Neural crest cell (in vitro differentiated cells): Measurements from ENCODE around the gene CYP26B1. TPM values are rescaled to one million over a fixed set of nuclear protein-coding genes. Genes with fewer than 3 reads are reported as not detected.

ENCODE experiments used
- DNase-seq: peaks from one replicate; pipeline ENCODE4 v3.0.0; 2021; ENCODE audit warnings: low read depth, mixed read lengths, low spot score
- H3K27ac Mint-ChIP-seq: one replicate; pipeline ENCODE4 v1.8.0; 2021; ENCODE audit warnings: mild to moderate bottlenecking, mixed read lengths; ENCODE audit not compliant: unreplicated experiment
- H3K27me3 Mint-ChIP-seq: 2 replicates; pipeline ENCODE4 v1.8.0; 2021; ENCODE audit warnings: low read depth, mild to moderate bottlenecking, mixed read lengths
- H3K36me3 Mint-ChIP-seq: 2 replicates; pipeline ENCODE4 v1.8.0; 2021; ENCODE audit warnings: low read depth, mild to moderate bottlenecking, mixed read lengths
- H3K4me1 Mint-ChIP-seq: 2 replicates; pipeline ENCODE4 v1.8.0; 2021; ENCODE audit warnings: mixed read lengths
- H3K4me3 Mint-ChIP-seq: one replicate; pipeline ENCODE4 v1.8.0; 2021; ENCODE audit warnings: mild to moderate bottlenecking, mixed read lengths
- H3K9me3 Mint-ChIP-seq: 2 replicates; pipeline ENCODE4 v1.8.0; 2021; ENCODE audit warnings: mixed read lengths
- total RNA-seq: library from RNA; stranded (reverse); gene quantifications from 2 replicates; pipeline ENCODE4 v1.2.1, GENCODE V29; 2021
- TF ChIP-seq, protein P1 (sequence below): fragments of 200-600 bp; sonication (generic); conservative IDR thresholded peaks from 2 replicates; pipeline ENCODE4 v1.5.0; 2021; ENCODE audit warnings: antibody characterized with exemption, mild to moderate bottlenecking

The CYP26B1 gene
- total RNA-seq, 1 donor from 2014 or later, result 16.4 TPM

DNA sequence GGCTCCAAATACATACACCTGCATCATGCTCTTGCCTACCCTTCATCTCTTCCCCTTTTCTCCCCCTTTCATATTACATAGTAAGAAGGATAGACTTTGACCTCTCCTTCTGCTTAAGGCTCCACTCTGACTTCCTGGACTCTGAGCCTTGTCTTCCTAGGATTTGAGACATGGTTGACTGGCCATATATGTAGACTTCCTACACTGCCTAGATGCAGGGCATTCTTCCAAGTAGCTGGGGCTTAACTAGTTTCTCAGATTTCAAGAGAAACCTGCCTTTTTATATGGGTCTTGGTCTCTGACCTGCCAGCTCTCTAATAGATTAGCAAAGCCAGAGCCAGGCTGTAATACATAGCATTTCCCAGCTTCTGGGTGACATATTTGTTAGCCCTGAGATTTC, 35.4 kb upstream of the CYP26B1 start:
- Mint-ChIP-seq H3K36me3 (peaks cover 13% of the 10 kb centered on the region), H3K4me1 (no peaks in the 10 kb centered on the region), H3K9me3 (peaks cover 2% of the 10 kb centered on the region), H3K4me3 (no peak overlapping the region), H3K27ac (no peak overlapping the region), H3K27me3 (no peaks in the 10 kb centered on the region)
- TF ChIP-seq, protein P1, sequence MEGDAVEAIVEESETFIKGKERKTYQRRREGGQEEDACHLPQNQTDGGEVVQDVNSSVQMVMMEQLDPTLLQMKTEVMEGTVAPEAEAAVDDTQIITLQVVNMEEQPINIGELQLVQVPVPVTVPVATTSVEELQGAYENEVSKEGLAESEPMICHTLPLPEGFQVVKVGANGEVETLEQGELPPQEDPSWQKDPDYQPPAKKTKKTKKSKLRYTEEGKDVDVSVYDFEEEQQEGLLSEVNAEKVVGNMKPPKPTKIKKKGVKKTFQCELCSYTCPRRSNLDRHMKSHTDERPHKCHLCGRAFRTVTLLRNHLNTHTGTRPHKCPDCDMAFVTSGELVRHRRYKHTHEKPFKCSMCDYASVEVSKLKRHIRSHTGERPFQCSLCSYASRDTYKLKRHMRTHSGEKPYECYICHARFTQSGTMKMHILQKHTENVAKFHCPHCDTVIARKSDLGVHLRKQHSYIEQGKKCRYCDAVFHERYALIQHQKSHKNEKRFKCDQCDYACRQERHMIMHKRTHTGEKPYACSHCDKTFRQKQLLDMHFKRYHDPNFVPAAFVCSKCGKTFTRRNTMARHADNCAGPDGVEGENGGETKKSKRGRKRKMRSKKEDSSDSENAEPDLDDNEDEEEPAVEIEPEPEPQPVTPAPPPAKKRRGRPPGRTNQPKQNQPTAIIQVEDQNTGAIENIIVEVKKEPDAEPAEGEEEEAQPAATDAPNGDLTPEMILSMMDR, result no peak
- DNase-seq, result no peak

DNA sequence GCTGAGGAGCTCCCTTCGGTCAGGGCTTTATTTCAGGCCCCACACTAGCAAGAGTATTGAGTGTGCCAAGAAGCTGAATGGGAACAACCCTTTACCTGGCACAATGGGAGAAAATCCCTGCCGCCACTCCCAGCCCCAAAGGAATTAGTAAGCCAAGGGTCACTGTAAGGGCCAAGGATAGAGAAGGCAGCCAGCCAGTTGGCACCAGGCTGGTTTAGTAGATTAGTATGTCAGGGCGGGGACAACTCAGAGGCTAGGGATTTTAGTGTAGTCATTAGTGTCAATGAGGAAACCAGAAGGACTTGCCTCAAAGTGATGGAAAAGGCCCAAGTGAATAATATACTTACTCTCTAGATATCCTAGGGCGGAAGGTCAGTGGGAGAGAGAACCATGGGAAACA, 34.9 kb upstream of the CYP26B1 start:
- Mint-ChIP-seq H3K4me1 (no peaks in the 10 kb centered on the region), H3K4me3 (no peak overlapping the region), H3K27ac (no peak overlapping the region), H3K9me3 (peaks cover 2% of the 10 kb centered on the region), H3K36me3 (peaks cover 14% of the 10 kb centered on the region), H3K27me3 (no peaks in the 10 kb centered on the region)
- TF ChIP-seq, protein P1, result no peak
- DNase-seq, result no peak

DNA sequence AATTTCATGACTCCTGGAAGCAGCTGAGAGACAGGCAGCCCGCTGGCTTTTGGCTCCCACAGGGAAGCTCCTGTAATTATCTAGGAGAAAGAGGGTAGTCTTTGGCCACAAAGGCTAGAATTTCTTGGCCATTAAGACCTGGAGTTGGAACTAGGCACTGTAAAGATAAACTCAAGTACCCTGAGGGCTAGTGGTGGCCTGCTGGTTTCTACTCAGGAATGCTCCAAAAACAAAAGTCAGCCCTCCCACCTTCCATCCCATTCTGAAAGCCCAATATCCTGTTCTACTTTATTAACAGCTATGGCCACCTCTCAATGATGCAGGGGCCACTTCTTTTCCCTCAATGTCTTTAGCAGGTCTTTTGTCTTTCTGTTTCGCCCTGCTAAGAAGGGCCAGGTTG, 34.0 kb upstream of the CYP26B1 start:
- H3K9me3 Mint-ChIP-seq, result peaks cover 2% of the 10 kb centered on the region
- no peaks in the 10 kb centered on the region for H3K27me3 Mint-ChIP-seq
- H3K4me1 Mint-ChIP-seq, result no peaks in the 10 kb centered on the region
- TF ChIP-seq, protein P1, result no peak
- no peak for DNase-seq
- no peak overlapping the region for H3K27ac Mint-ChIP-seq
- H3K4me3 Mint-ChIP-seq, result no peak overlapping the region
- peaks cover 16% of the 10 kb centered on the region for H3K36me3 Mint-ChIP-seq

DNA sequence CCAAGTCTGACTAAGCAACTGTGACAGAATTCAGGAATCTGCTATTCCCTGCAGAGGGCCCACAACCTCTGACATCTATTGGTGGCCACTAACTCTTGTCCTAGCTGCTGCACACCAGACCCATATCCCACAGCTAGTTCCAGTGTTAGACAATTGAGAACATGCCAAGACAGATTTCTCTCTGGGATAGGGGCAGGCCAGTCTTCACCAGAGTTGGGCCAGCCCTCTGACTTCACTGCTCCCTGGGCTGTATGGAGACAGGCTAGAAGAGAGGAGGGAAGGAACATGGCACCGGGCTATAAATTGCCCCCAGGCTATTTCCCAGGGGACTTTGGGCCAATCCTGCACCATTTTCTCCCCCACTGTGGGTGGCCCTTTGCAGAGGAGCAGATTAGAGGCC, 32.7 kb upstream of the CYP26B1 start:
- TF ChIP-seq, protein P1, result no peak
- H3K27ac Mint-ChIP-seq, result no peak overlapping the region
- no peak for DNase-seq
- peaks cover 2% of the 10 kb centered on the region for H3K9me3 Mint-ChIP-seq
- H3K4me3 Mint-ChIP-seq, result no peak overlapping the region
- H3K36me3 Mint-ChIP-seq, result peaks cover 25% of the 10 kb centered on the region
- H3K27me3 Mint-ChIP-seq, result no peaks in the 10 kb centered on the region
- no peaks in the 10 kb centered on the region for H3K4me1 Mint-ChIP-seq

DNA sequence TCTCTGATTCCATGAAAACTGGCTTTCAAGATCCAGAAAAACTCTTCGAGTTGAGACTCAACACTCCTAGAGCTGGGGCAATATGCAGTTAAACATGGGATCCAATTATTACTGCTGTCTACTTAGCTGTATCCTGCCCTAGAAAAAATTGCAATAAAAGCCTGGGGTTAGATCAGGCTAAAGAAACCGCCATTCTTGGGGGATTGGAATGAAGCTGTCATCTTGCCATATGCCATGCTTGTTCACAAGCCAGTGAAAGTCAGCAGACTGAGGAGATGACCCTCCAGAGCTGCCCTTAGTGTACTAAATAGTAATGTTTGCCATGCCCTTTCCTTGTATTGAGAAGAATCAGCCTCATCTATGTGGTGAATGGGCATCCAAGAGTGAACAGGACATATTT, 30.9 kb upstream of the CYP26B1 start:
- TF ChIP-seq, protein P1, result no peak
- Mint-ChIP-seq H3K4me1 (peaks cover 10% of the 10 kb centered on the region), H3K27me3 (no peaks in the 10 kb centered on the region), H3K4me3 (no peak overlapping the region), H3K36me3 (peaks cover 31% of the 10 kb centered on the region), H3K9me3 (peaks cover 2% of the 10 kb centered on the region), H3K27ac (no peak overlapping the region)
- no peak for DNase-seq

DNA sequence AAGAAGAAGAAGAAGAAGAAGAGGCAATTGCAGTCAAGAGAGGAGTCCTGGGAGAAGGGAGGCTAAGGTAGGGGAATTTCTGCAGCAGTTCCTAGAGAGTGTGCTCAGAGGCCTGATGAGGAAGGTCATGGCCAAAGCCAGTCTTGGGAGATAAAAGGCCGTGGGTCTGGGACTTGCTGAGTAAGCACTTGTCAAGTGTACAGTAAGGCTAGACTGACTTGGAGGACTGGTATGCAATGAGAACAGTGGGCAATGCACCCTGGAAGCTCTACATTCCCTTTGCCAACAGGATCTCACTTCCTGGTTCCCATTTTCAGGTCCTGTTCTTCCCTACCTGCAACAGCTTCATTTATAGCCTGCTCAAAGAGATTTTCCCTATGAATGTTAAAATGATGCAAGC, 28.6 kb upstream of the CYP26B1 start:
- H3K27me3 Mint-ChIP-seq, result no peaks in the 10 kb centered on the region
- H3K4me1 Mint-ChIP-seq, result peaks cover 17% of the 10 kb centered on the region

More for the DNA sequence above, 28.6 kb upstream of the CYP26B1 start:
- Mint-ChIP-seq H3K36me3 (peaks cover 31% of the 10 kb centered on the region), H3K9me3 (no peaks in the 10 kb centered on the region), H3K27ac (no peak overlapping the region), H3K4me3 (no peak overlapping the region)
- TF ChIP-seq, protein P1, result no peak
- no peak for DNase-seq
